Measurements from ENCODE around the gene ADGRG6. TPM values are rescaled to one million over a fixed set of nuclear protein-coding genes. Genes with fewer than 3 reads are reported as not detected.

The ADGRG6 gene
- total RNA-seq, 1 experiment from 2014 or later, result 2.5 TPM

- Histone ChIP-seq H2BK20ac (ENCODE audit: low read depth, low read length, poor library complexity, severe bottlenecking) (no peak overlapping the region), H3K27ac (ENCODE audit: insufficient read length, low read depth, low read length) (no peak overlapping the region), H2BK12ac (ENCODE audit: insufficient read length, low read depth, low read length) (no peak overlapping the region), H2AFZ (ENCODE audit: low read length) (no peak overlapping the region), H3K79me1 (ENCODE audit: insufficient read depth, low read depth, low read length, poor library complexity, severe bottlenecking) (no peaks in the 10 kb centered on the region), H3K14ac (ENCODE audit: insufficient read depth, low read length) (no peak overlapping the region), H4K5ac (ENCODE audit: insufficient read length, low read depth, low read length) (no peak overlapping the region), H3K79me2 (ENCODE audit: insufficient read depth, low read length) (no peaks in the 10 kb centered on the region), H4K8ac (replicated peaks; ENCODE audit: insufficient read length, low read depth, low read length) (no peak overlapping the region), H2BK15ac (ENCODE audit: low read depth, low read length) (no peak overlapping the region), H2AK5ac (ENCODE audit: insufficient read length, low read length) (no peak overlapping the region), H3K9me3 (ENCODE audit: control insufficient read depth, low read depth, low read length) (no peaks in the 10 kb centered on the region), H3K18ac (ENCODE audit: insufficient read length, low read depth, low read length) (no peak overlapping the region), H3K9ac (ENCODE audit: extremely low read depth, insufficient read length, low read length) (no peak overlapping the region), H3K56ac (ENCODE audit: insufficient read length, low read depth, low read length) (no peak overlapping the region), H4K91ac (ENCODE audit: insufficient read length, low read depth, low read length) (no peak overlapping the region), H3K23ac (ENCODE audit: insufficient read length, low read depth, low read length) (no peak overlapping the region), H3T11ph (ENCODE audit: low read length) (no peak overlapping the region), H3K4me2 (ENCODE audit: insufficient read depth, insufficient read length, low read length) (no peak overlapping the region), H2BK120ac (ENCODE audit: low read depth, low read length, poor library complexity, severe bottlenecking) (no peak overlapping the region), H3K4me1 (ENCODE audit: insufficient read depth, low read length) (no peaks in the 10 kb centered on the region; the same call in 1 of the 2 replicates), H3K4ac (ENCODE audit: low read depth, low read length) (no peak overlapping the region), H4K20me1 (ENCODE audit: control insufficient read depth, insufficient read depth, insufficient read length) (no peaks in the 10 kb centered on the region), H3K23me2 (ENCODE audit: insufficient read length, low read depth, low read length, poor library complexity, severe bottlenecking) (peaks cover 7% of the 10 kb centered on the region), H3K27me3 (ENCODE audit: insufficient read depth, low read length) (peaks cover 8% of the 10 kb centered on the region; the same call in 1 of the 2 replicates), H2BK5ac (ENCODE audit: insufficient read length, low read length) (no peak overlapping the region)
- DNase-seq, result no peak
- TF ChIP-seq CTCF (conservative IDR thresholded peaks at IDR 0.05), result no peak
- Mint-ChIP-seq H3K4me3 (peak overlapping the region in 1 of 2 experiments; percentile 84; a peak in 1 of 5 replicates), H3K36me3 (ENCODE audit: insufficient read depth in 1 of 3, low read depth in 3 of 3) (no peaks in the 10 kb centered on the region; a peak in 1 of 7 replicates), H3K27me3 (ENCODE audit: low read depth) (peaks cover 35% of the 10 kb centered on the region), H3K9me3 (peaks cover 0 to 3% of the 10 kb centered on the region in 2 experiments; a peak in 1 of 5 replicates), H3K27ac (no peak overlapping the region; a peak in 1 of 7 replicates), H3K4me1 (peaks cover 30 to 38% of the 10 kb centered on the region in 2 experiments)
- WGBS (ENCODE audit: extremely low coverage, insufficient read length, low lambda C conversion rate), result no CpG with 5 or more reads among the region's 3 CpGs
Observed at GRCh38 chr6:142300302-142300701, 1.5 kb upstream of the ADGRG6 start.
